GM21825 (cell line): Measurements from ENCODE around the gene ZNF219.

Experiments used
- ATAC-seq: cut with Tn5 transposase; IDR thresholded peaks from one replicate; pipeline ENCODE4 v1.9.1; 2021; ENCODE audit warnings: mild to moderate bottlenecking, moderate library complexity; ENCODE audit not compliant: unreplicated experiment

Gene ZNF219

DNA sequence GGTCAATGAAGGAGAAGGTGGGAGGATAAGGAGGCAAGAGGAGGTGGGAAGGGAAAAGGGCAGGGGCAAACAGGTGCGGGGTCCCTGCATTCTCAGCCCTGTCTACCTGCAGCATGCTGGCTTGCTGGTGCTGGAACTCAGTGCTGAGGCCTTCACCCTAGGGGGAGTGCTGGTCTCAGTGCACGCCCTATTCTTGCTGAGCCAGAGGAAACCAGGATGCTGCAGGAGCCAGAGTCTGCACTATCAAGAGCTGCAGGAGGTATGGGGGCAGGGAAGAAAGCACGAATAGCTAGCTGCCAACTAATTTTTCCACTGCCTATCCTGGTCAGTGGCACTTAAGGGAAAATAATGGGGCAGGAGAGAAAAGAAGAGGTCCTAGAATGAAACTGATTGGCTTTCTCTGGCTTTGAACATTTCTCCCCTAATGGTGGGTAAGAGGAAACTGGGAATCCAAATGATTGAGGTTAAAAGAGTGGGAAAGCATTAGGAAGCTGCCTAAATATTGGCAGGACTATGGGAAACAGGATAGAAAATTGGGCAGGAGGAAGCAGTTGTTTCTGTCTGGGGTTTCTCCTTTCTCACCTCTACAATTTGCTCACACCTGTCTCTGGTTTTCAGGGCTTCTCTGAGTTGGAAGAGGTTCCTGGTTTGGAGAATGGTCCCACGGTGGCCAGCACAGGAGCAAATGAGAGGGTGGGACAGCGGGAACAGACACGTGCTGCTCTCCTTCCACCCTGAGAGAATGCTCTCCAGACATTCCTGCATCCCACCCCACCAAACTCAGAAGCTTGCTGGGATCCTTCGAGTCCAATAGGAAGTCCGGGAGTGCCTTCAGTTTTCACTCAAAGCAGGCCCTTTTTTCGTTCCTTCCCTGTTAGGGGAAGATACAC, 4.3 kb upstream of the ZNF219 start:
- no peak for ATAC-seq

DNA sequence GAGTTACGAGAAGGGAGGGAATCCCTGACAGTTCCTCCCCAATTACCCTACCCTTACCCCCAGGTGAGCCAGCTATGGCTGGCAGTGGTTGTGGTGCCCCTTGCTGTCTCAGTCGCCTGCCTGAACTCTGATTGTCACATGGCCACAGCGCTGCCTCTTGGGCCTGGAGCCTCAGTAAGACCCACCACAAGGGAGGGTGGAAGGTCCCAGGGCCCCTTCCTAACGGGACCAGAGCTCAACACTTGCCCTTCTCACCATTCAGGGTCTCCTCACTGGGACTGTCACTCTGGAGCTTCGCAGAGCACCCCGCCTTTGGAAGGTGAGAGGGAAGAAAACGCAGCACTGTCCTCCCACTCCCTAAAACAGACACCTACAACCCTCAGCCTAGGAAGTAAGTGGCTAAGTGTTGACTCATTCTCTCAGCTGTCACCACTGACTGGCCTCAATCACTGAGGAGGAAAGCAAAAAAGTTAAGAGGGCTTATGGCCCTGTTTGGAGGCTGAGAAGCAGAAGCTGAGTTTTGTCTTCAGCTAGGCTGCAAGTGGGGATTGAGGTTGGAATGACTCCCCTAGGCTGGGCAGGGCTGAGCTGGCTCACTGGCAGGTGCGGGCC, 3.5 kb upstream of the ZNF219 start:
- ATAC-seq = no peak

DNA sequence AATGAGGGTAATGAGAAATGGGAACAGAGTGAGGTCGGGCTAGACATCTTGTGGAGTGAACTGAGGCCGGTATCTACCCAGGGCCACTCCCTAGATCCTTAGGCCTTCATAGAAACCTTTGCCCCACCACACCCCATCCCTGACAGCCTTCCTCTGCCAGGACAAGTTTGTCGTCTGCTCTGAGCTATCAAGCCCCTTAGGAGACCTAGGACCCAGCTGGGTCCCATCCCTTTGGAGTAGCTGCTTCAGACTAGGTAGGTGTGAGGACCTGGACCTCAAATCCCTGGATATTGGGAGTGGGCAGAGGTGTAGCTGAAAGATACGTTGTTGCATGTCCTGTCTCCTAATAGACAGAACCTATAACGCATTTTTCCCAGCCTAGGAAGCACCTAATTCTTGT, 2.5 kb upstream of the ZNF219 start, which contains the start of gene TMEM253:
TMEM253 (plus strand) TSS at position 136 of the 400 bp plus-strand sequence. CDS start 278 bp downstream, outside the sequence.
- no peak for ATAC-seq

DNA sequence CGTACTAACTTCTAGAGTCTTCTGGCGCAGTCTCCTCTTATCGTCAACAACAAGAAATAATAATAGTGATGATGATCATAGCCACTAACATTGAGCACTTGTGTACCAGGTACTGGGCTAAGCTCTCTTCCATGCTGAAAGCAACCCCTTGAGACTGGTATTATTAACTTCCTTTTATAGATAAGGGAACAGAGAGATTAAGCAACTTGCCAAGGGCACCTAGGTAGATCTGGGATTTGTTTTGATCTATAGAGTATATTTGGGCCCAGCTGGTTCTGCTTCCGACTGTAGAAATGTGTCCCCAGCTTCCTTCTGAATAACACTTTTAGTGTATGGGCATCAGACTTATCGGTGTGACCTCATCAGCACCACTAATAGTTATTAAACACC, 1.1 kb upstream of the ZNF219 start:
- ATAC-seq = no peak

DNA sequence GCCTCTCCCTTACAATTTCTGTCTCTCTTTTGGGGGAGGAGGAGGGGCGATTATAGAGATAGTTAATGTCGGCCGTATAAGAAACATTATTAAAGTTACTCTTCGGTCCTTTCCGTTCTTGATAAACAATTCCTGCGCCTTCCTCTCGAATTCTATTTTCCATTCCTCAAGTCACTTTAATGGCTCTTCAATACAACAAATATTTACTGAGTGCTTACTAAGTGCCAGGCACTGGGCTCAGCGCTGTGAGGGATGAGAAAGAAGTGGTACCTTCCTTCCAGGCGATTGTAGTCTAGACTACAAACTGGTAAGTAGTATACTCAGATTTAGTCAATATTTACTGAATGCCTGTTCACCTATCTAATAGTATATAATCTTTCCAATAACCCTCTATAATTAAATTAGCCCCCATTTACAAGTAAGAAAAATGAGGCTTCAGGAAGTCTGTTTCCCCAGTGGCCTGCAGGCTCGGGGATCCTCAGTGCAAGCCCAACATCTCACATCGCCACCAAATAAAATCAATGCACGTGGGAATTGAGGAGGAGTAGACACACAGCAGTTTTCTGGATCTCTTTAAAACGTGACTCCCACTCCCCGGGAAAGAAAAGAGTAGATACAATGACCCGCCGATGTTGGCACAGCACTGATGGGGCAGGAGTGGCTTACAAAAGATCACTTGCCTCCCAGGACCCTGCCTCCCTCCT, 589 bp upstream of the ZNF219 start:
- ATAC-seq = no peak

DNA sequence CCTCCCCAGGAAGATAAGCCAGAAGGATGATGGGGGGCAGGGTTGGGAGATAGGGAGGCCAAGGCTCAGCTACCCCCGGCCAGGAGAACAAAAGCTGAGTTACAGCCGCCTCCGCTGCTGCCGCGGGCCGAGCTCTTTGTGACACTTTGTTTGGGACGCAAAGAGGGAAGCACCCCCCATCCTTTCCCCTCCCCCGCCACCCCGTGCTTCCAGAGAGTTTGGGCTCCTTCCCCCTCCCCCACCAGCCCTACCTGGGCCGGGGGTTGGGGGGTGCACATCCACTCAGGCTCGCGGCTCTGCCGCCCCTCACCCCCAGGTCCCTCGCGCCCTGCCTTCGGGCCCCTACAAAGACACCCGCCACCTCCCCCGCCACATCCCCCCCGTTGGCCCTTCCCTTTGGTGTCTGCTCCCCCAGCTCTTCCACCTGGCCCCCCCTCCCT, 799 bp downstream of the ZNF219 start:
- no peak for ATAC-seq

DNA sequence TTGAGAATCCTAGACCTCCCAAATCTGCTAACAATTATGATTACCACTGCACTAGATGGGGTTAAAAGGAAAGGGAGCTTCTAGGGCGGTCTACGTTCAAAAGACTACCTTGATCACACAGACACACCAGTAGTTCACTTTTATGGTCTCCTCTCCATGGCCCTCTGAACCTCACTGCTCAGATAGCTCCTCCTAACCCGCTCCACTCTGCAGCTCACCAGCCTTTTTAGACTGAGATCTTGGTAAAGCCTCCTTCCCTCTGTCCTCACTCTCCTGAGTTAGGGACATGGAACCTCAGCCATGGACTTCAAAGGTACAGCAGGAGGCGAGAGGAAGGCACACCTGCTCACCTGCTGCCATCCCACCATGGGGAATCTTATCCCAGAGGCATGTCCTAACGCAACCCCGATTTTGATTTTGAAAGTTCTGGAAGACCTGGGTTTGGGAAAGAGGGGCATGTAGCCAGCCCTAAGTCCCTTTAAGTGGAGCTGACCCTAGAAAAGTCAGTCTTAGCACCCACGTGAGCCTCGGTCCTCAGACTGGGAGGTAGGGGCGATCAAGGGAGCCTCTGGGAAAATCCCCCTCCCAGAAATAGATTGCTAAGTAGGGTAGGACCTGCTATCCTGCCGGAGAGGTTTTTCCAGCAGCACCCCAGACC, 1.3 kb downstream of the ZNF219 start:
- no peak for ATAC-seq

DNA sequence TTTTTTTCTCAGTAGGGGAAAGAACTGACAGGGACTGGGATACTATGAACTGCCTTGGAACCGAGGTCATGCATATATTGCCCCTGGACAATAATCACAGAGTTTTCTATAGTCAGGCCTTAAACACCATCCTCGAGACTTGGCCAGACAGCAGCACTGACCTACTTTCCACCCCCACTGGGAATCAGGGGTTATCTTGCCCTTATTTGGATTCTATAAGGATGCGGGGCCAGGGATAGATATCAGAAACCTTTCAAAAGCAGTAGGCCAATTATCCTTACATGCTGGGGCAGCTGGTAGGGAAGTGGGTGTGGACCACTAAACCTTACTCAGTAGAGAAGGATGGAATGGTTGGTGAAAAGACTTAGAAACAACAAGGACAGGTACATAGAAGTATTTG, 2.0 kb downstream of the ZNF219 start:
- ATAC-seq = no peak

DNA sequence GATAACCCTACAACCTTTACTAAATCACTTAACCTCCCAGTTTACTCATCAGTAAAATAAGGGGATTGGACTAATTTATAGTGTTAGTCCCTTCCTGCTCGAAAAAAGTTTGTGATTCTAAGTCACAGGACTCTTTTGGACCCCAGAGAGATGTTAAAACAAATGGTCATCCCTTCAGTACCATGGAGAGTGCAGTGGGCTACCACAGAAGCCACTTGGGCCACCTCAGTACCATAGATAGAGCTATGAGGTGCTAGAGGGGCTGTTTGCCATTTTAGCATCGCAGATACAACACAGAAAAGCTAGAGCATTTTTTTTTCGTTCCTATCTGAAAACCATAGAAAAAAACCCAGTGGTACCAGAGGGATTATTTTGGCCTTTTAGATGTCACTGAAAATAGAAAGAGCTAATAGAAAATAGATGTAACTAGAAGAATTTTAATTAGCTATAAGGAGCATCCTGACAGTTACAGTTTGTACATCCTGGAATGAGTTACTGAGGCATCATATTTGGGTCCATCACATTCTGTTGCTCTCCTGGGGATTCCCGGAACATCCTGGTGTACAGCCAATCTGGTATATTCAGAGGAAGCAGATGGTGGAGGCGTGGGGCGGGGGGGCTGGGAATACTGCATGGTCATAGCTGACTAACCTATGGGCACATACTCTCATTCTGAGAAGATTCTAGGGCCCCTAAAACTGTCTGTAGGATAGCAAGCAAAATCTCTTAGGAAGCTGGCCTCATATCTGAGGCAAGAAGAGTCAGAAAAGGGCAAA, 2.8 kb downstream of the ZNF219 start:
- no peak for ATAC-seq

DNA sequence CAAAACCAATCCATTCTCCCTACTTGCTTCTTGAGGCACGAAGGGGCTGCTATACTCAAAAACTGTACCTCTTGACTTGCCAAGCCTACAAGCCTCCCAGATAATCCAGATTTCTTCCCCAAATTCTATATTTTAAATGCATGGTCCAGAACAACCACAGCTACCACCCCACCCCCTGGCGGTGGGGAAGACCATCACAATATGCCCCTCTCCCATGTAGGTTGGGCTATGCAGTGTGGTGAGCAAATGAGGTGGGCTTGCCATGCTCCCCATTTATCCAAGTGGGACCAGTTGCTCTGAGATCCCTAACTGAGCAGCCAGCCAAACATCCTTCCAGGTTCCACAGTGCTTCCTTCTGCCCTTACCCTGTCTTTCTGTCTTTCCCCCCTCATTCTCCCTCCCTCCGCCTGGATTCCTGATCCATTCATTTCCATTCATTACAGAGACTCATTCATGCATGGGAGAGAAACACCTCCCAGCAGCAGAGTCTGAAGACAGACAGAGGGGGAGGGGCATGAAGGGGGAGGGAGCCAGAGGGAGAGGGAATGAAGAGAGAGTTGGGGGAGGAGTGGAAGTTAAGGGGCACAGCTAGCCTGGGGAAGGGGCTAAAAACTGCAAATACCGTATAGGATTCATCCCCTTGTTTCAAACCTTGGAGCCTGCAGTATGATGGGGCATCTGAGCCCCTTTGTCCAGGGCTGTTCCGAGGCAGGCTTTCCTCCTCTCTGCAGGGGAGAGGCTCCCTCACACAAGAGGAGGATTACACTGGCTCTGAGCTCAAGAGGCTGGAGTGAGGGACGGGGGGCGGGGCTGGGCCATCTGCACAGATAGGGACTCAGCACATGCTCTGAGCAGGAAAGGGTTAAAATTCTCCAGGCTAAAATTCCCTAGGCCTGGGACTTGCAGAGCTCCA, 4.4 kb downstream of the ZNF219 start:
- ATAC-seq = no peak

DNA sequence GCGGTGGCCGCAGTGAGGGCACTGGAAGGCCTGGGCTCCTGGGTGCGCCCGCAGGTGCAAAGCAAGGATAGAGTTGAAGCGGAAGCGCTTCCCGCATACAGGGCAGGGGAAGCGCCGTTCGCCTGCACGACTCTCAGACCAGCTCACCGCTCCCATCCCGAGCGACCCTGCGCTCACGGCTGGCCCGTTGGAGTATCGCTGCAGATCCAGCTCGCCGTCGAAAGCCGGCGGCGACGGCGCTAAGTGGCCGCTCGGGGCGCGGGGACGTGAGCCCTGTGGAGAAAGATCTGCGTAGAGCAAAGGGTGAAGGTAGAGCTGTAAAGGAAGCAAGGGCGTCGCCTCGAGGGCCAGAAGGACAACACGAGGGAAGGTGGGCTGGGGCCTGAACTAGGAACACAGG, 5.4 kb downstream of the ZNF219 start:
- ATAC-seq = no peak

DNA sequence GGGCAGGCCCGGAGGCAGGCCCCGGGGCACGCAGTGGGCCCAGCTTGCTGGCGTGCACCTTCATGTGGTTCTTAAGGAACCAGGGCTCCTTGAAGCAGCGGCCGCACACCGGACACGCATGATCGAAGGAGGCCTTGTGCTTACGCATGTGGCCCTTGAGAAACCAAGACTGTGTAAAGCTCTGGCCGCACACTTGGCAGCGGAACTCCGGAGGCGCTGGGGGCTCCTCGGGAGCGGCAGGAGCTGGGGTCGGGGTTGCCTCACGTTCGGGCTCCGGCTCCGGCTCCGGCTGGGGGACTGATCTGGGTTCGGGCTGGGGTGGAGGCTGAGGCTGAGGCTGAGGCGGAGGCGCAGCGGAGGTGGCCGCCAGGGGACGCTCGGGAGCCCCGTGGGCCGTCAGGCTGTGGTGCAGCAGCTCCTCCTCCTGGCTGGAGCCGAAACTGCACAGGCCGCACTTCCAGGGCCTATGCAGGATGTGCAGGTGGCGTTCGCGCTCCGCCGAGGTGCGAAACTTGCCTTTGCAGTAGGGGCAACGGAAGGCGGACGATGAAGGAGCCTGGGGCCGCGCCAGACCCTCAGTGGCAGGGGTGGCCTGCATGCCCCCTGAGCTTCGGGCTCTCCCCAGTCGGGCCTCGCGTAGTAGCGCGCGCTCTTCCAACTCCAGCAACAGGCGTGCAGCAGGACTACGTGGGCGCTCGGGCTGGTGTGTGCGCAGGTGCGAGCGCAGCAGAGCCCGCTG, 6.0 kb downstream of the ZNF219 start:
- ATAC-seq = peak; percentile 82

DNA sequence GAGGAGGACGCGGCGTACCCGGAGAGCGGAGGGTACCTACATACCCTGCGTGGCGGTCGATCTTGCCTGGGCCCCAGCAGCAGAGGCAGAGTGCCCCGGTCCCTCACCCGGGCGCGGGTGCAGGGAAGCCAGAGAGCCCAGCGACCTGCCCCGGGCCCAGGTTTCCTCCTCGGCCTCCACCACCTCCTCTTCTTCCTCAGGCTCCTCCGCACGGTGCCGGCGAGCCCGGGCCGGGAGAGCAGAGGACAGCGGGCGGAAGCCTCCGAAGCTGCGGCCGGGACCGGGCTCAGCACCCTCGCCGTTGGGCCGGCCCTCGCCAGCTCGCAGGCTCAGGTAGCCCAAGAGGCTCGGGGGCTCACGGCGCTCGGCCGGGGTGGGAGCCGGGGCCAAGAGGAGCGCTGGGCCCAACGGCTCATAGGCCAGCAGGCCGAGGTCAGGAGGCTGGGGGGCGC, 6.6 kb downstream of the ZNF219 start:
- ATAC-seq = no peak

DNA sequence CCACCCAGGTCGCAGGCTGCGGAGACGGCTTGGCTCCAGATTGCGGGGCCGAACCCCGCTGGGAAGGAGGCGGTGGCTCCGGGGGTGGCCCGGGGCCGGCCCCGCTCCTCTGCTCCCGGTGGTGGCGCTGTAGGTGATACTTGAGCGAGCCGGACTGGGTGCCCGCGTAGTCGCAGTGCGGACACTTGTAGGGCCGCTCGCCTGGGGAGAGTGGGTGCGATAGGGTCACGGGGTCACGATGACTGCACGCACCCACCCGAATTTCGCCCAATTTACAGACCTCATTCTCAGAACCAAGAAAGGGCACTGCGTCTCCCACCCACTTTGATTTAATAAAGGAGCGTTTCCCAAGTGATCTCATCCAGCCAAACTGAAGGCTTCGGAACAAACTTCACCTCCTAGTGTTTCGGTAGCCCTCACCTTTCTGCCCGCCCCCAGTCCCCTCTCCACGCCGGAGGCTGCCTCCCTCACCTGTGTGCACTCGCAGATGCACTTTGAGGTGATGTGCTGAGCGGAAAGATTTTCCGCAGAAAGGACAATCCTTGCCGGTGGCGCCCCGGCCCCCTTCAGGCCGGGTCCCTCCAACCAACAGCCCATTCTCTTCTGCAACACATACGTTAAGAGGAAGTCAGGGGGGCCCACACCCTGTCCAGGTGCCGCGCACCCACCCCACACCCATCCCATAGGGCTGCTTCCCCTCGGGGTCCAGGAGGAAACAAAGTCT, 7.4 kb downstream of the ZNF219 start:
- no peak for ATAC-seq

DNA sequence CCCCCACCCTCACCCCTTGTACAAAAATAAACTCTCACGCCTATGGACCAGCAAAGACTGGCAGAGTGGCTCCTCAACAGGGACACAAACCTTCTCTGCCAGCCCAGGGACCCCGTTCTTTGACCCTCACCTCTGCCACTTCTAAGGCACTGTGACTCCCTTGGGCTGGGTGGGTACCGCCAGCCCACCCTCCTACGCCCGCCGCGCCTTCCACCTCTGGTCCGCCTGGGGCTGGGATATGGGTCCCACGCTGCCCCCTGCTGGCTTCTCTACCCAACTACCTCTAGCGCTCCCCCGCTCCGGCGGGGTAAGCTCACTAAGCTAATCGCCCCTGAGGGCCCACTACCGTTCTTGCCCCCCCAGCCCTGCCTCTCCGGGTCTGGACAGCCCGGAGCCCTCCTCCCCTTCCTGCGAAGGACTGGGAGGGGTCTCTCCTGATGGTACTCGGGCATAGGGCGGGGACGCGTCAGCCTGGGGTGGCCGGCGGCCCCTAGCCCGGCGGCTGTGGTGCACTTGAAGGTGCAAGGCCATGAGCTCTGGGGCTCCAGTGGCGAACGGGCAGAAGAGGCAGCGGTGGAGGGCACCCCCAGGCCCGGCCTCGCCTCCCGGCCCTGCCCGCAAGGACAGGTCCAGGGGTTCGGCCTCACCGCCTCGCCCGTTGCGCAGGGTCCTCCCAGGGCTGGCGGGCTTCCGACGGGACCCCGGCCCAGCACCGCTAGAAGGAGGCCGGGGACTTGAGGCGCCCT, 8.1 kb downstream of the ZNF219 start:
- no peak for ATAC-seq

DNA sequence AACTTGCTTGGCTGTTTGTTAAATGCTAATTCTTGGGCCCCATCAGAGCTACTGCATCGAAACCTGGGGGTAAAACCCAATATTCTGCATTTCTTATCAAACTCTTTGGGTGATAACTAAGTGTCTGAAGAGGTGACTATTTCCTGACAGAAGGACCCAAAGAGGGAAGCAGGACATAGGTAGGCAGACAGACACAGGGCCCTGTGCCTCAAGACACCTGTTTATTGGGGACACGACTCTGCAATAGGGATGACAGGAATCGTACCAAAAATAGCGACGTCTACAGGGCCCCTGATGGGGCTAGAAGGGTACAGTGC, 8.6 kb downstream of the ZNF219 start:
- ATAC-seq = no peak

DNA sequence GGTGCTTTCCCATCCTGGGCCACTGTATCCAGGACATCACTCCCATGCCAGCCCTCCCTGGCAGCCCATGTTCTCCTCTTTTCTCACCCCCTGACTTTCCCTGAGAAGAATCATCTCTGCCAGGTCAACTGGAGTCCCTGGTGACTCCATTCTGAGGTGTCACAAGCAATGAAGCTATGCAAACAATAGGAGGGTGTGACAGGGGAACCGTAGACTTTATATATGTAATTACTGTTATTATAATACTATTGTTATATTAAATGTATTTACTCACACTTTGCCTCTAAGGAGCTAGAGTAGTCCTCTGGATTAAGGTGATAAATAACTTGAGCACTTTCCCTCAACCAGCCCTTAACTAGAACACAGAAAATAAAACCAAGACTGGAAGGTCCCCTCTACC, 9.2 kb downstream of the ZNF219 start:
- no peak for ATAC-seq
